Prostate gland (tissue), 2 donors: ENCODE measurements around the gene CHST11. TPM values are rescaled to one million over a fixed set of nuclear protein-coding genes. Genes with fewer than 3 reads are reported as not detected.
A peak's percentile ranks its signal among the peaks of the same experiment; 100 is the strongest.

Experiments
- DNase-seq: peaks from one replicate; pipeline ENCODE4 v3.0.0-alpha.2; 2019; ENCODE audit warnings: low spot score
- H3K27ac ChIP-seq, 2 donors: fragments of 200-600 bp; sonication (generic); 2 replicates each; pipeline ENCODE4 v1.5.1; 2017 to 2019
- H3K27me3 ChIP-seq: fragments of 200-600 bp; sonication (generic); replicated peaks from 2 replicates; pipeline ENCODE4 v1.5.1; 2019; ENCODE audit not compliant: insufficient read depth
- H3K36me3 ChIP-seq, 2 donors: fragments of 200-600 bp; sonication (generic); 1 replicate in 1 of 2; 2 replicates in 1 of 2; pipeline versions ENCODE4 v1.5.1 to v1.8.1; 2017 to 2019
- H3K4me1 ChIP-seq: fragments of 200-600 bp; sonication (generic); replicated peaks from 2 replicates; pipeline ENCODE4 v1.5.1; 2019
- H3K4me3 ChIP-seq, 2 donors: fragments of 200-600 bp; sonication (generic); 2 replicates each; pipeline ENCODE4 v1.5.1; 2017 to 2019
- H3K9me3 ChIP-seq: fragments of 200-600 bp; sonication (generic); 2 replicates; pipeline ENCODE4 v1.5.1; 2017
- POLR2A ChIP-seq: fragments of 450-650 bp; IDR thresholded peaks from one replicate; pipeline ENCODE4 v1.6.1; 2016; ENCODE audit warnings: antibody characterized with exemption, mild to moderate bottlenecking
- POLR2AphosphoS5 ChIP-seq: sonication (generic); formaldehyde crosslinking; IDR thresholded peaks from one replicate; pipeline ENCODE4 v1.6.1; 2017; ENCODE audit warnings: antibody characterized with exemption
- WGBS: methylation state at CpG from one replicate; pipeline ENCODE4 v1.1.5; 2018; 5-methylcytosine and 5-hydroxymethylcytosine counted together
- intact Hi-C: fragments of 100-400 bp; cut with DNase I; formaldehyde crosslinking; loops from one replicate; pipeline ENCODE4 v1.14.2; 2022
- total RNA-seq, 2 donors: library from RNA; depleted of rRNA; stranded (reverse); fragments of >200 nt; gene quantifications; one replicate each; pipeline ENCODE4 v1.1.0, GENCODE V29; 2016
- TF ChIP-seq, protein P1 (sequence below), 4 experiments: fragments of 200-600 bp in 2 of 4; fragments of 450-650 bp in 2 of 4; sonication (generic) in 2 of 4; IDR thresholded peaks; 1 replicate in 3 of 4; 2 replicates in 1 of 4; pipeline ENCODE4 v1.5.1; 2016 to 2019; ENCODE audit warnings: antibody characterized with exemption in 4 of 4, mild to moderate bottlenecking in 2 of 4, moderate library complexity in 2 of 4

CHST11 gene
- total RNA-seq, 2 donors from 2014 or later: 10.4 to 25.4 TPM

DNA sequence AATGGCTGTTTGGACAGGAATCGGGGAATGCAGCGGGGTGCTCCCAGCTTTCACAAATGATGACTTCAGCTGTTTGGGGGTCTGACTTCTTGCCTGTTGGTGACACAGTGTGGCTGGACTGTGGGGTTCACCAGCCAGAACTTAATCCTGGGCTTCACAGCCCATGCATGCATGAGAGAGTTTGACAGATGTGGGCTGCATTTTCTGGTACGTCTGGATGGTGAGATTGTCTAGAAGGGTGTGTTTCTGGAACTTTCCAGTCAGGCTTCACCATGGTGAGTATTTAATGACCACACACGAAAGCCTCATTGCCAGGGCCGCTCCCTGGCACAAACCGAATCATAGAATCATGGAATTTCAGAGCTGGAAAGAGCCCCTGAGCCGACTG is 29.6 kb downstream of the CHST11 start:
- no peak for TF ChIP-seq POLR2A
- WGBS: 73% methylated on average over 7 of the region's 7 CpGs
- no peaks in the 10 kb centered on the region for H3K4me1 ChIP-seq
- no peaks in the 10 kb centered on the region for H3K27me3 ChIP-seq
- no peaks in the 10 kb centered on the region for H3K9me3 ChIP-seq
- intact Hi-C loops: no loop called here
- H3K27ac ChIP-seq: no peak overlapping the region
- no peaks in the 10 kb centered on the region for H3K36me3 ChIP-seq
- no peak overlapping the region for H3K4me3 ChIP-seq
- no peak for DNase-seq

GRCh38 chr12:104486943-104487819 is 30.4 kb downstream of the CHST11 start:
- no peaks in the 10 kb centered on the region for H3K4me1 ChIP-seq

DNA sequence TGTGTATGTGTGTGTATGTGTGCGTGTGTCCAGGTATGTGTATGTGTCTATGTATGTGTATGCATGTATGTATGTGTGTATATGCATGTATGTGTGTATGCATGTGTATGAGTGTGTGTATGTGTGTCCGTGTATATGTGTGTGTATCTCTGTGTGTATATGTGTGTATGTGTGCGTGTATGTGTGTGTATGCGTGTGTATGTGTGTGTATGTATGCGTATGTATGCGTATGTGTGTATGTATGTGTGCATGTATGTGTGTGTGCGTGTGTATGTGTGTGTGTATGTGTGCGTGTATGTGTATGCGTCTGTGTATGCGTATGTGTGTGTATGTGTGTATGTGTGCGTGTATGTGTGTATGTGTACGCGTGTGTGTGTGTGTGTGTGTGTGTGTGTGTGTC is 31.6 kb downstream of the CHST11 start:
- Histone ChIP-seq H3K9me3 (no peaks in the 10 kb centered on the region), H3K27ac (no peak overlapping the region), H3K36me3 (no peaks in the 10 kb centered on the region), H3K27me3 (no peaks in the 10 kb centered on the region), H3K4me3 (no peak overlapping the region), H3K4me1 (no peaks in the 10 kb centered on the region)
- 94% methylated on average over 13 of the region's 13 CpGs for WGBS
- TF ChIP-seq POLR2AphosphoS5 (no peak), POLR2A (no peak)
- TF ChIP-seq, protein P1, sequence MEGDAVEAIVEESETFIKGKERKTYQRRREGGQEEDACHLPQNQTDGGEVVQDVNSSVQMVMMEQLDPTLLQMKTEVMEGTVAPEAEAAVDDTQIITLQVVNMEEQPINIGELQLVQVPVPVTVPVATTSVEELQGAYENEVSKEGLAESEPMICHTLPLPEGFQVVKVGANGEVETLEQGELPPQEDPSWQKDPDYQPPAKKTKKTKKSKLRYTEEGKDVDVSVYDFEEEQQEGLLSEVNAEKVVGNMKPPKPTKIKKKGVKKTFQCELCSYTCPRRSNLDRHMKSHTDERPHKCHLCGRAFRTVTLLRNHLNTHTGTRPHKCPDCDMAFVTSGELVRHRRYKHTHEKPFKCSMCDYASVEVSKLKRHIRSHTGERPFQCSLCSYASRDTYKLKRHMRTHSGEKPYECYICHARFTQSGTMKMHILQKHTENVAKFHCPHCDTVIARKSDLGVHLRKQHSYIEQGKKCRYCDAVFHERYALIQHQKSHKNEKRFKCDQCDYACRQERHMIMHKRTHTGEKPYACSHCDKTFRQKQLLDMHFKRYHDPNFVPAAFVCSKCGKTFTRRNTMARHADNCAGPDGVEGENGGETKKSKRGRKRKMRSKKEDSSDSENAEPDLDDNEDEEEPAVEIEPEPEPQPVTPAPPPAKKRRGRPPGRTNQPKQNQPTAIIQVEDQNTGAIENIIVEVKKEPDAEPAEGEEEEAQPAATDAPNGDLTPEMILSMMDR (IDR thresholded peaks at IDR 0.05): no peak
- intact Hi-C loops: no loop called here
- DNase-seq: no peak

More at GRCh38 chr12:104486943-104487819, 30.4 kb downstream of the CHST11 start:
- H3K27ac ChIP-seq: no peak overlapping the region
- no peaks in the 10 kb centered on the region for H3K36me3 ChIP-seq
- H3K27me3 ChIP-seq: no peaks in the 10 kb centered on the region
- no peak for DNase-seq
- TF ChIP-seq POLR2A (no peak), POLR2AphosphoS5 (peak; percentile 20)
- no peaks in the 10 kb centered on the region for H3K9me3 ChIP-seq
- intact Hi-C loops: no loop called here
- no peak overlapping the region for H3K4me3 ChIP-seq
- 55% methylated on average over 9 of the region's 9 CpGs for WGBS

- H3K4me1 ChIP-seq: no peaks in the 10 kb centered on the region
Observed at GRCh38 chr12:104490186-104490585, 33.4 kb downstream of the CHST11 start.

GRCh38 chr12:104490850-104491249 is 34.1 kb downstream of the CHST11 start:
- DNase-seq: no peak
- Histone ChIP-seq H3K4me3 (no peak overlapping the region), H3K27ac (no peak overlapping the region), H3K27me3 (no peaks in the 10 kb centered on the region), H3K4me1 (no peaks in the 10 kb centered on the region), H3K36me3 (no peaks in the 10 kb centered on the region), H3K9me3 (no peaks in the 10 kb centered on the region)
- WGBS: 76% methylated on average over 3 of the region's 3 CpGs
- intact Hi-C loops: no loop called here
- TF ChIP-seq POLR2A (no peak), POLR2AphosphoS5 (no peak)
- TF ChIP-seq, protein P1 (IDR thresholded peaks at IDR 0.05): no peak

More at GRCh38 chr12:104490186-104490585, 33.4 kb downstream of the CHST11 start:
- TF ChIP-seq POLR2AphosphoS5 (no peak), POLR2A (no peak)
- TF ChIP-seq, protein P1 (IDR thresholded peaks at IDR 0.05): no peak
- H3K4me3 ChIP-seq: no peak overlapping the region
- no peak for DNase-seq
- 86% methylated on average over 4 of the region's 4 CpGs for WGBS
- no peaks in the 10 kb centered on the region for H3K36me3 ChIP-seq
- no peak overlapping the region for H3K27ac ChIP-seq
- no peaks in the 10 kb centered on the region for H3K27me3 ChIP-seq
- no peaks in the 10 kb centered on the region for H3K9me3 ChIP-seq
- intact Hi-C loops: no loop called here

- Histone ChIP-seq H3K27ac (no peak overlapping the region), H3K36me3 (no peaks in the 10 kb centered on the region), H3K4me3 (no peak overlapping the region), H3K9me3 (no peaks in the 10 kb centered on the region), H3K4me1 (no peaks in the 10 kb centered on the region), H3K27me3 (no peaks in the 10 kb centered on the region)
- WGBS: 94% methylated on average over 7 of the region's 7 CpGs
- intact Hi-C loops: no loop called here
- TF ChIP-seq POLR2AphosphoS5: no peak
- TF ChIP-seq POLR2A: no peak
- TF ChIP-seq, protein P1 (IDR thresholded peaks at IDR 0.05): no peak
- no peak for DNase-seq
Observed at GRCh38 chr12:104493496-104493895, 36.7 kb downstream of the CHST11 start.
